ENCODE measurements around the gene BAHCC1.

The BAHCC1 gene

GRCh38 chr17:81493198-81494038, 98.2 kb downstream of the BAHCC1 start:
- DNase-seq (ENCODE audit: low spot score), result peak; percentile 43

DNA sequence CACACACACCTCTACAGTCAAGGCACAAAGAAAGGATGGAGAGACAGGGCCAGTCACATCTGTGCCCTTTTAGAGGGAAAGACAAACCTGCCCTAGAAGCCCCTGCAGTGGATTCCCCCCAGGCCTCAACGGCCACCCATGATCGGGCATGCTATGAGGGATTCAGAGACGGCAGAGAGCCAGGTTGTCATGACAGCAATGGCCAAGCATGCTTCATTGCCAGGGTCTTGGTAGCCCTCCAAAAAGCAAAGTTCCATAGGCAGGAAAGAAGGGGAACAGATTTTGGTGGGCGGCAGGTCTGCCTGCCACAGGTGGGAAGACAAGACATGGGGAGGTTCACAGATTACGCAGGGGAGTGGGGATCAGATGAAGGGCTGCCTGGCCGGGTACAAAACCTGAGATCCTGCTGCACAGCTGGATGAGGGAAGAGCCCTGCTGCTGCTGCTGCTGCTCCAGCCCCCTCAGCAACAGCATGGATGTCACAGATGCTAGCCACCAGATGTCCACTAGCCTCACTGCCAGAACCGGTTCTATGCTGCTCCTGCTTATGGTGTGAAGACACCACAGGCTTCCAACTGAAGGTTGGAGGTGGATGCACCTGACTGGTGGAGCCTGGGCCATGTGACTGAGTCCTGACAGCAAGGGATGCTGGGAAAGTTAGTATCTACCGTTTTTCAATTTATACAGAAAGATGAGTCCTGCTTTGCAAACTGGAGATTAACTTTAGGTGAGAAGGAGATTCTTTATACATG, 99.5 kb downstream of the BAHCC1 start:
- peak; percentile 43 for DNase-seq (ENCODE audit: low spot score)

DNA sequence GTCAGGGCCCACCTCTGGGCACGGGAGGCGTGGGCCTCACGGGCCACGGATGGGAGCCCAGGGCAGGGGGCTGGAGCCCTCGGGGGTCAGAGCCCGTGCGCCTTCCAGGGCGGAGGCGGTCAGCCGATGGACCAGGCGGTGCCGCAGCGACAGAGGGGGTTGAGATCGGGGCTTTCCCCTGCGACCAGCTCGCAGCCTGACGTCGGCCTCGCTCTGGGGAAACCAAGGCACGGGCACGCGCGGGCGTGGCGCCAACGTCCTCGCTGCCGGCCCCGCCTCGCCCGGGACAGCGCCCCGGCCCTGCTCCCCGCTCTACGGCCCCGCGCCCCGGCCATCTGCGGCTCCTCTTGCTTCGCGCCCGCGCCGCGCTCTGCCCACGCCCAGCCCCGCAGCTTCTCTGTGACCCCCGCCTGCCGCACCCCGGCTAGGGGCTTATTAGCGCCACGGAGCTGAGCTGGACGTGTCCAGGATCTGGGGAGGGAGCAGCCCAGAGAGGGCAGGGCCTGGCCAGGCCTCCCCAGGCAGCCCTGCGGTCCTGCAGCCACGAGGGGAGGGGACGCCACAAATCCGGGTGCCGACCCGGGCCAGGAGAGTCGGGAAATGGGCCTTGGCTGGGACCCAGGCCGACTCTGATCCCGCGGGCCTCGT, 103.8 kb downstream of the BAHCC1 start:
- no peak for DNase-seq (ENCODE audit: low spot score)

DNA sequence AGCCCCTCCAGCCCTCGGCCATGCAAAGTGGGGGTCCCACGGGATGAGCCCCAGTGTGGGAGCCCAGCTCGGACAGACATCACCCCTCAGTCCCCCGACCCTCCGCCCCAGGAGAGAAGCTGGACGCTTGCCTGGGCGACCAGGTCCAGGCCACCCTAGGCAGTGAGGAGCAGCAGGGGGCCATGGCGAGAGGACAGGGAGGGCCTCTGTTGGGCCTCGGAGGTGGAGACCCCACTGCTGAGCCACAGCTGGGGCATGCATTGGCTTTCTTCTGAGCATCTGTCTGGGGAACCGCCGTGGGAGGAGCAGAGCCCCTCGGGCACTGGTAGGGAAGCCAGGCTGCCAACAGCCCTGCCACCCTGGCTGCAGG, 104.3 kb downstream of the BAHCC1 start:
- DNase-seq (ENCODE audit: low spot score), result no peak

DNA sequence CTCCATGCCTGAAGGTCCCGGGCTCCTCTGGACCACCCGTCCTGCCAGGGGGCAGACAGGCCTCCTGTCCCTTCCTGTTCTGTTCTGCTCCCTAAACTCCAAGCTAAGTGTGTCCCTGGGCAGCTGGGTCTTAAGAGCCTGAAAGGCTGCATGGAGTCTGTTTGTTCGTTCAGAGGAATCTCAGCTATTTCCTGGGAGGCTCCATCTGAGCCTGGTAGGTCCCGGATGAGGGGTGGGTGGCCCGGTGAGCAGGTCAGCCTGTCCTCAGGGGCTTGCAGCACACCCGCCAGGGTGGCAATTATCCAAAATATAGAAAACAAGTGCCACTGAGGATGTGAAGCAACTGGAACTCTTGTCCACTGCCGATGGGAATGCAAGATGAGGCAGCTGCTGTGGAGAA, 104.8 kb downstream of the BAHCC1 start:
- no peak for DNase-seq (ENCODE audit: low spot score)

DNA sequence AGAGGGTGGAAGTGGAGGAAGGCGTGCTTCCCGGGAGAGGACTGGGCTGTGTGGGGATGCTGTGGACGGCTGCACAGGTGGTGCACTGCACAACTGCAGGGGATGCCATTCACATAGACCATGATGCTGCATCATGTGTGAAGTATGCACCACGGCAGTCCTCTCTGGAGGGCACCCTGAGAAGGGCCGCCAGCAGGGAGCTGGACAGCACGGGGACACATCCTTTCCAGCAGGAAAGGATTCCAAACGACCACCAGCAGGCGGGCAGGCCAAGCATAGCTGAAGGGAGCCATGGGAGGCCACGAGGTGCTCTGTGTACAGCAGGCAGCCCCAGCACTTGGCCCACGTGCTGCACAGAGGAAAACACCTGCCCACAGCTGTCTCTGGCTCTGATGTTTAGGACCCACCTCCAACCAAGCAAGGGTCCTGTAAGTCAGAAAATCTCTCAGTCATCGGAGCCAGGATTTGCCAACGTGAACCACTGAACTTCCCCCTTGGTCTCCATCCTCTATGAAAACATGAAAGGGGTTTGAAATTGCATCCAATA, 107.3 kb downstream of the BAHCC1 start:
- DNase-seq (ENCODE audit: low spot score), result no peak

GRCh38 chr17:81503619-81504018, 108.4 kb downstream of the BAHCC1 start:
- no peak for DNase-seq (ENCODE audit: low spot score)

- peak; percentile 63 for DNase-seq (ENCODE audit: low spot score)
Measured at GRCh38 chr17:81508639-81509206, 113.5 kb downstream of the BAHCC1 start.

DNA sequence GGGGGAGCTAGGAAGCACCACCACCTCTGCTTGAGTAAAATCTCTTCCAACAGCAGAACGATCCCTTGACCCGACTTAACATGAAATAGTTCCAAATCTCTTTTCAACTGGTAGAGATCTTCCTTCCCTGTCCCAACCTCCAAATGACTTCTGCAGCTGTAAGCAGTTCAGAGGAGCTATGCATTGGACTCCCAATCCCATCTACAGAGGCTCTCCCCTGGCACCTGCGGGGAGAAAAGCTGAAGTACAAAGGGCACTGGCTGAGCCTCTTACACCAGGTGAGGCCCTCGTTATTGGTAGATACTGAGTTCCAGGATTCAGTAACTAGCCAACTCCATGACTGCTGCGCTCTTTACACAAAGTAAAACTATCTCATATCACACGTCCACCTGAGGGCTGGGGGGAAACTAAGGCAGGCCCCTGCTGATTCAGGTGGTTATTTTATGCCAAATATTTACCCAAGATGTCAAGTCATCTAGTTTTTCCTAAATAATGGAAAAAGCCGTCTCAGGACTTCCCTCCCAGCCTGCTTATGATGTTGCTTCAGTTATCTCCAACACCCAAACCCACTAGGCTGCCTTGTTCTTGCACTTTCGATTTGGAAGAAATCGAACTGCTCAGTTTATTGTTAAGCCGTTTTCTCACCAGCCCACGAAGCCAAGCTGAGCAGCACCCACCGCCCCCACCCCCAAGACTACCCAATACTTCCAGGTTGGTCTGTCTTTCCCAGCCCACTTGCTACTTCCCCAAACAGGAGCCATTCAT, 114.1 kb downstream of the BAHCC1 start:
- peak; percentile 63 for DNase-seq (ENCODE audit: low spot score)

DNA sequence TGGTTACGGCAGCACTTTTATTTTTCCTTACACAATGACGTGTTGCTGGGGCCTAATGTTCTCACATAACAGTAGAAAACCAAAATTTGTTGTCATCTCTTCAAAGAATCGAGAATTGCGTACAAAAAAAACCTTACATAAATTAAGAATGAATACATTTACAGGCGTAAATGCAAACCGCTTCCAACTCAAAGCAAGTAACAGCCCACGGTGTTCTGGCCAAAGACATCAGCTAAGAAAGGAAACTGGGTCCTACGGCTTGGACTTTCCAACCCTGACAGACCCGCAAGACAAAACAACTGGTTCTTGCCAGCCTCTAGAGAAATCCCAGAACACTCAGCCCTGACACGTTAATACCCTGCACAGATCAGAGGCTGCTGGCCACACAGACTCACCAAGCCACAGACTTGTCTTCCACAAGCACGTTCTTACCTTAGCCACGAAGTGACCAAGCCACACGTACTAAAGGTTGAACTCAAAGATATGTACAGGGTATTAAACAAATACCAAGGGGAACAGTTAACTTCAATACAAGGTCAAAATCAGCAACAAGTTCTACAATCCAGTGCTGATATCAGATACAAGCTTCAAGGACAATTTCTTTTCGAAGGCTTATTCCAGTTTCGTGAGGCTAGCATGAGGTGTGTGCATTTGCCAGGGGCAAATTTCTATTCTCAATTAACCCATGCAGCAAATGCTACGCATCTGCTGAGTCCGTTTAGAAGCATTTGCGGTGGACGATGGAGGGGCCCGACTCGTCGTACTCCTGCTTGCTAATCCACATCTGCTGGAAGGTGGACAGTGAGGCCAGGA, 114.9 kb downstream of the BAHCC1 start:
- no peak for DNase-seq (ENCODE audit: low spot score)

GRCh38 chr17:81510785-81511553, 115.7 kb downstream of the BAHCC1 start:
- no peak for DNase-seq (ENCODE audit: low spot score)

DNA sequence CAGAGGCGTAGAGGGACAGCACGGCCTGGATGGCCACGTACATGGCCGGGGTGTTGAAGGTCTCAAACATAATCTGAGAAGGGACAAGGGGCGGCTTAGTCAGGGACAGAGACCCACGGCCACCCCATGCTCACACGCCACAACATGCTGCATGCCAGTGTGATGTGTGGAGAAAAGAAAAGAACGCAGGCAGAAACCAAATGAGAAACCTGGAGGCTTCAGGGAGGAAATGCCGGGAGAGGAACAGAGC, 116.2 kb downstream of the BAHCC1 start:
- DNase-seq (ENCODE audit: low spot score), result no peak

DNA sequence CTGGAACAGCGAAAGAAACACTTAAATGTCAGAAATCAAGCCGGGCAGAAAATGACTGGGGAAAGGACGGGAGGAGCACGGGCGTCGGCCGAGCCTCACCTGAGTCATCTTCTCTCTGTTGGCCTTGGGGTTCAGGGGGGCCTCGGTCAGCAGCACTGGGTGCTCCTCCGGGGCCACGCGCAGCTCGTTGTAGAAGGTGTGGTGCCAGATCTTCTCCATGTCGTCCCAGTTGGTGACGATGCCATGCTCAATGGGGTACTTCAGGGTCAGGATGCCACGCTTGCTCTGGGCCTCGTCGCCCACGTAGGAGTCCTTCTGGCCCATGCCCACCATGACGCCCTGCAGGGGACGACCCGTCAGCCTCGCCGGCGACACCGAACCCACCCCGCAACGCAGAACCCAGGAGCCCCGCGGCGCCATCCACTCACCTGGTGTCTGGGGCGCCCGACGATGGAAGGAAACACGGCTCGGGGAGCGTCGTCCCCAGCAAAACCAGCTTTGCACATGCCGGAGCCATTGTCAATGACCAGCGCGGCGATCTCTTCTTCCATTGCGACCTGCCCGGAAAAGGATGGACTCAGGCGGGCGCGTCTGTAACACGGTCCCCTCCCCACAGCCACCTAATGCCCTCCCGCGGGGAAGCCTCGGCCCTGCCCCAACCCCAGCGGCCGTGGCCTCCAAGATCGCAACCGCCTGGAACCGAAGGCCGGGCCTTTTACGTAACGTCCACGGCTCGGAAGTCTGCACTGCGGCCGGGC, 116.7 kb downstream of the BAHCC1 start:
- no peak for DNase-seq (ENCODE audit: low spot score)

DNA sequence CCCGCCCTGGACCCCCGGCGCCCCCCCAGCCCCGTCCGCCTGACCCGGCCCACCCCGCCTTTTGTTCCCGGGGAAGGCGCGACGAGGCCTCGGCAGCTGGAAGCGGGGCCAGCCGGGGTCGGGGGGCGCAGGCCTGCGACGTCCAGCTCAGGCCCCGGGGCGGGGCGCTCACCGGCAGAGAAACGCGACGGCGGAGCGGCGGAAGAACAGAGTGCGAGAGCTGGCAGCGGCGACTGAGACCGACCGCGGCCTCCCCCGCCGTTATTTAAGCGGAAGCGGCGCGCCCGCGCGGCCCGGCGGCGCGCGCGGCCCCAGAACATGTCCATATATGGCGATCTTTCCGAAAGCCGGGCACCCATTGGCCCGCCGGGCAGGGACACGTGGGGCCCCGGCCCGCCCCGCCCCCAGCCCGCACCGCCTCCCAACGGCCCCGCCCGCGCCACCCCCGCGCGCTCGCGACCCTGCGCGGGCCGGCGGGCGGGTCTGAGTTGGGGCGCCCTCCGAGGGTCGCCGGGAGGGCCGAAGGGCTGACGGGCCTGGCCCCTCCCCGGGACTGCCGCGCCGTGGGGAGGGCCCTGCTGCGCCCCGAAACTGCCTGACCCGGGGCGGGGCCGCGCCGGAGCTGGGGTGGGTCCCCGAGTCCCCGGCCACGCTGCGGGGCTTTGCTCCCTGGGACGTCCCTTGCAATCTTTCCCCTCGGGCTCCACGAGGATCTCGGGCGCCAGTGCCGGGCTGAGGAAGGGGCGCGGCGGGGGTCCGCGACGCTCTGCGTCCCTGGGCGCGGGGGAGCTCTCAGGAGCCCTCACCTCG, 117.5 kb downstream of the BAHCC1 start, which contains the start of gene ACTG1:
Gene ACTG1, minus strand, starts transcription at position 238 of the 810 bp plus-strand sequence. CDS start 445 bp downstream, outside the sequence.
- DNase-seq (ENCODE audit: low spot score), result peak; percentile 88

GRCh38 chr17:81513372-81513752, 118.1 kb downstream of the BAHCC1 start:
- DNase-seq (ENCODE audit: low spot score), result peak; percentile 77

DNA sequence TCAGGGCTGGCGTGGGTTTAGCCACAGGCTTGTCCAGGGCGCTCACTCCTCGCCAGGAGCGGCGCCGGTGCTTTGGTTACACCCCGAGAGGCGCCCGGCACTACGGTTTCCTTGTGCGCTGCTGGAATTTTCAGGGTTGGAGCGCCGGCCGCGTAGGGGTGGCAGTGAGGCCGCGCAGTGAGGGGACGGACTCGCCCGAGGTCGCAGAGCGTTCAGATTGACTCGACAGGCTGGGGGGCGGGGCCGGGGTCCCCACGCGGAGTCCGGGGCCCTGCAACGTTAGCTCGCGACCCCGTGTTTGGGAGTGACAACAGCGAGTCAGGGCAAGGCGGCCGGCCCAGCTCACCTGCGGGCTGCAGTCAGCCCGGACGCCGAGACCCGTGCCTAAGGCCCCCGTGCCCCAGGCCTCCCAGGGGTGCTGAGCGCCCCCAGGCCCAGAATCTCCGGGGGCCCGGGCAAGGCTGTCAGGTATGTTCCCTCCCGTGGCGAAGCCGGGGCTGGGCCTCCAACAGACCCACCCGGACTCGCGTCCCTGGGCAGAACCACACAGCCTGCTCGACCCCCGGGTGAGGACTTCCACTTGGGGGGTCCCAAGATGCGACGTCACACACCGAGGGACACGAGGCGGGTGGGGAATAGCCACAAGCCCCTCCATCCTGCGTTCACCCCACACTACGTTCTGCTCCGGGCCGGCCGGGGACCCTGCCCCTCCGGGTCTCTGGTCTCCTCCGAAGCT, 118.7 kb downstream of the BAHCC1 start:
- DNase-seq (ENCODE audit: low spot score), result peak; percentile 75

DNA sequence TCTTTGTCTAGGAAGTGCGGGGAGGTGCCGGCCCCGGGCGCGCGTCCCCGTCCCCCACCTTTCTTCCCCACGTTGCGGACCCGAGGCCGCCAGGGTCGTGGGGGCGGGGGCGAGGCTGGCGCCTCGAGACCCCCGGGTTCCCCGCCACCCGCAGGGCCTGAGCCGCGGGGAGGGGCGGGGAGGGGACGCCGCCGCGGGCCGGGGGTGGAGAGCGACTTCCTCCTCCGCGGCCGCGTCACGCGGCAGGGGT, 119.2 kb downstream of the BAHCC1 start:
- no peak for DNase-seq (ENCODE audit: low spot score)

All from cerebellar cortex (tissue), 1 donor.